Measurements from ENCODE around the gene TENT5C. TPM values are rescaled to one million over a fixed set of nuclear protein-coding genes. Genes with fewer than 3 reads are reported as not detected.

The TENT5C gene
- total RNA-seq, 4 donors from 2014 or later: 0.27 to 2.8 (median 1.3) TPM

DNA sequence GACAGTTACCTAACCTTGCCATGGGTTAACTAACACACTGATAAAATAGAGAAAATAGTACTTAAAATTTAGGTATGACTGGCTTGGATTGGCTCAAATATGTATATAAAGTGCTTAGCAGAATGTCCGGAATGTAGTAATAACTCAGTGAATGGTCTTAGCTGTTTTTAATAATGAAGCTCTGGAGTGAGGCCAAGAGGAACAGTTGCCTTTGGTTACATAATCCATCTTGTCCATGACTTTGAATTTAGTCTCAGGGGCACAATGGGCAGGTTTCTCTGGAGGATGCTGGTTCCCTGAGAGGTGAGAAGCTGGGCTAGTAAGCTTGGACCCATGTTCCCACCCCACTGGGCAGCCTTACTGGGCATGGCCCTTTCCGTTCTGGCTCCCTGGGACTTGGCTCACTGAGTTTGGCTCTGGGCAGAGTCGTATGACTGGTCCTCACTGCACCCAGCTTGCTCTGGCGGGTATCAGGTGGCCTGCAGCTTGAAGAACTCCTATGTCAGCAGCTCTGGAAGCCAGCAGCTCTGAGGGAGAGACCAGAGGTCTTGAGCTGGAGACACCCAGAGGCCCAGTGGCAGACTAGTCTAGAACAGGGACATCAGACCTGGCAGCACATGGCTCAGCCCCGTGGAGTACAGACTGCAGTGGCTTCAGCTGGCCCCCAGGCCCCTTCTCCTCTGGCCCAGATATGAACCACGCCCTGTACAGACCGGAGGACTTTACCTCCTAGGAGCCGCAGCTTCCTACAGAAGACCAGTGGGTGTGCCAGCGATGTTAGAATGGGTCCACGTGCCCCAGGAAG is 40.4 kb downstream of the TENT5C start:
- no peak for DNase-seq

DNA sequence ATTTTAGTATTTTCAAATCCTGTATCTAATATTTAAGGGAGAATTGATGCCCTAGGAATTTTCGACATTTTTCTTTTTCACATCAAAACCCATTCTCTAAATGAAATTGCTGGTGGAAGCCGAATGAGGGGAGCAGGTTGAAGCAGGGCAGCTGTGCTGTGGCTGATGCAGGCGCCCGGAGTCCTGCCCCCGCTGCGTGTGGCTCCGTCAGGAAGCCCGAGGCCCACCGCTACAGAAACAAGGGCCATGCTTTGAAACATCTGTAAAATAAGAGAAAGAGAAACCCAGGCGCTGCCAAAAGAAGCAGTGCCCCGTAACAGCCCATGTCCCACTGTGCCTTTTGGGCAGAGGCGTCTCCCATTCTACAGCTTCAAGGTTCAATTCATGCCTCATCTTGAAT is 41.1 kb downstream of the TENT5C start:
- Histone ChIP-seq H3K4me1 (no peaks in the 10 kb centered on the region), H3K36me3 (no peaks in the 10 kb centered on the region), H3K27ac (no peak overlapping the region), H3K9me3 (no peaks in the 10 kb centered on the region), H3K27me3 (peaks cover 0 to 6% (median 0%) of the 10 kb centered on the region in 4 donors), H3K4me3 (no peak overlapping the region)
- TF ChIP-seq, protein P1, sequence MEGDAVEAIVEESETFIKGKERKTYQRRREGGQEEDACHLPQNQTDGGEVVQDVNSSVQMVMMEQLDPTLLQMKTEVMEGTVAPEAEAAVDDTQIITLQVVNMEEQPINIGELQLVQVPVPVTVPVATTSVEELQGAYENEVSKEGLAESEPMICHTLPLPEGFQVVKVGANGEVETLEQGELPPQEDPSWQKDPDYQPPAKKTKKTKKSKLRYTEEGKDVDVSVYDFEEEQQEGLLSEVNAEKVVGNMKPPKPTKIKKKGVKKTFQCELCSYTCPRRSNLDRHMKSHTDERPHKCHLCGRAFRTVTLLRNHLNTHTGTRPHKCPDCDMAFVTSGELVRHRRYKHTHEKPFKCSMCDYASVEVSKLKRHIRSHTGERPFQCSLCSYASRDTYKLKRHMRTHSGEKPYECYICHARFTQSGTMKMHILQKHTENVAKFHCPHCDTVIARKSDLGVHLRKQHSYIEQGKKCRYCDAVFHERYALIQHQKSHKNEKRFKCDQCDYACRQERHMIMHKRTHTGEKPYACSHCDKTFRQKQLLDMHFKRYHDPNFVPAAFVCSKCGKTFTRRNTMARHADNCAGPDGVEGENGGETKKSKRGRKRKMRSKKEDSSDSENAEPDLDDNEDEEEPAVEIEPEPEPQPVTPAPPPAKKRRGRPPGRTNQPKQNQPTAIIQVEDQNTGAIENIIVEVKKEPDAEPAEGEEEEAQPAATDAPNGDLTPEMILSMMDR (IDR thresholded peaks at IDR 0.05): no peak
- TF ChIP-seq POLR2A (IDR thresholded peaks at IDR 0.05): no peak
- intact Hi-C loops (cut with DNase I): no loop called here
- no peak for DNase-seq
- WGBS, 2 donors: 88 to 93% methylated on average over 12 of the region's 12 CpGs

More for the DNA sequence above, 40.4 kb downstream of the TENT5C start:
- TF ChIP-seq, protein P1 (IDR thresholded peaks at IDR 0.05): no peak
- TF ChIP-seq POLR2A (IDR thresholded peaks at IDR 0.05): no peak
- no peak overlapping the region for H3K27ac ChIP-seq
- intact Hi-C loops (cut with DNase I): no loop called here
- H3K36me3 ChIP-seq: no peaks in the 10 kb centered on the region
- H3K4me1 ChIP-seq: no peaks in the 10 kb centered on the region
- H3K9me3 ChIP-seq: no peaks in the 10 kb centered on the region
- H3K27me3 ChIP-seq: peaks cover 0 to 6% (median 0%) of the 10 kb centered on the region in 4 donors
- WGBS, 2 donors: 60 to 96% methylated on average over 2 to 4 of the region's 10 CpGs
- H3K4me3 ChIP-seq: no peak overlapping the region

DNA sequence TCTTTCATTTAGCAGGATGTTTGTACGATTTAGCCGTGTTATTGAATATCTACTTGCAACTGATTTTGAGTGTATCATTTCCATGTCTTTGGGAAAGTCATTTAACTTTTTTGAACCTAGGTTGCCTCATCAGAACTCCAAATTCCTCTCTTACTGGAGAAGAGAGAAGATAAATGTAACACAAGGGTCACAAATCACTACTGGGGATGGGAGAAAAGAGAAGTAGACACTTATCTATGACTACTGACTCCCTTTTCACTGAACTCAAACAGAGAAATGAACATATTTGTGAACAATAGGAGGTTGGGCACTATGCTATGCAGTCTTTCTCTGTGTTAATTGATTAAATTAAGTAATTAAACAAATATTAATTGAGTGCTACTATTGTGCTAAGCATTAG is 42.2 kb downstream of the TENT5C start:
- TF ChIP-seq, protein P1 (IDR thresholded peaks at IDR 0.05): no peak
- no peak for TF ChIP-seq POLR2A (IDR thresholded peaks at IDR 0.05)
- H3K27ac ChIP-seq: no peak overlapping the region
- intact Hi-C loops (cut with DNase I): no loop called here
- whole genome bisulfite sequencing, 2 donors: 38 to 83% methylated on average over 2 of the region's 2 CpGs
- H3K4me1 ChIP-seq: peaks cover 0 to 1% (median 0%) of the 10 kb centered on the region in 3 donors
- H3K27me3 ChIP-seq: peaks cover 0 to 1% (median 0%) of the 10 kb centered on the region in 4 donors
- H3K9me3 ChIP-seq: no peaks in the 10 kb centered on the region
- DNase-seq: no peak
- H3K4me3 ChIP-seq: no peak overlapping the region
- H3K36me3 ChIP-seq: no peaks in the 10 kb centered on the region

DNA sequence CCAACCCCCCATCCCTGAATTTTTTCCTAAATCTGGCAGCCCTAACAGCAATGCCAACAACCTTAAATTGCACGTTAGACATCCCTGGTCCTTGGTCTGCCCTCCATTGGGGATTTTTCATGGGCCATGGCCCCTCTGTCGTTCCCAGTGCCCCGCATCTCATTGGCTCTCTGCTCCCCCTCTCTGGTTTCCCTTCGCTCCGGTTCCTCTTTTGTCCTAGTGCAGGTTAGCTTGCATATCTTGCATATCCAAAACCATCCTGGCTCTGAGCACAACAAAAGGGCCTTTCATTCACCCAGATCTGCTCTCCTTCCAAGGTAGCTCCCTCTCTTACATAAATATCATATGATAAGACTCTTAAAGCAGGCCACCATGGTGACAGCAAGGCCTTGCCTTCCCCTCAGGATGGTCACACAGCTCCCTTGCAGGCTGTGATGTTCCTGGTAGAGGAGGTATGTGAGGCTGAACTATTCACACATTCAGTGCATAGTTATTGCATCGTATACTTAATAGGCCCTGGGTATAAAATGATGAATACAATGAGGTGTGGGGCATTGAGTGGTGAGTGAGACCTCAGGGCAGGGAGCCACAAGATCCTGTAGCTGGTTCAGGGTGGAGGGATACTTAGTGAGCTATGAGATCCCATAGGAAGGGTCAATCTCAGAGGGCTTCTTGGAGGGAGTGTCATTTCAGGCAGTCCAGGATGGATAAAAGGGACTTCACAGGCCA is 45.2 kb downstream of the TENT5C start:
- Histone ChIP-seq H3K4me3 (no peak overlapping the region), H3K27ac (no peak overlapping the region), H3K36me3 (no peaks in the 10 kb centered on the region), H3K4me1 (peaks cover 0 to 31% (median 15%) of the 10 kb centered on the region in 3 donors), H3K9me3 (no peaks in the 10 kb centered on the region), H3K27me3 (no peaks in the 10 kb centered on the region)
- 85 to 91% methylated on average over 5 to 6 of the region's 6 CpGs for WGBS, 2 donors
- DNase-seq: no peak
- TF ChIP-seq, protein P1 (IDR thresholded peaks at IDR 0.05): no peak
- TF ChIP-seq POLR2A (IDR thresholded peaks at IDR 0.05): no peak
- intact Hi-C loops (cut with DNase I): no loop called here

DNA sequence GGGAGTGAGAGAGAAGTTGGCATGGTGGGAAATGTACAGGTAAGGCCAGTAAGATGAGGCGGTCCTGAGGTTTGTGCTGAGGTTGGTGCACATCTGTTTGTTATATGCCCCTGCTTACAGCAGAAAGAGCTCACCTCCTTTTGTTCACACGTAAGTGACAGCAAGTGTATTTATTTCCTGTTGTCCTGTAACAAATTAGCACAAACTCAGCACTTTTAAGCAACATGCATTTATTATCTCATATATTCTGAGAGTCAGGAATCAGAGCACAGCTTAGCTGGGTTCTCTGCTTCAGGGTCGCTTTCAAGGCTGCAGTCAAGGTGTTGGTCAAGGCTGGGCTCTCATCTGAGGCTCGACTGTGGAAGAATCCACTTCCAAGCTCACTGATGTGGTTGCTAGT is 45.8 kb downstream of the TENT5C start:
- Histone ChIP-seq H3K4me3 (no peak overlapping the region), H3K27me3 (no peaks in the 10 kb centered on the region), H3K9me3 (no peaks in the 10 kb centered on the region), H3K4me1 (peaks cover 0 to 37% (median 15%) of the 10 kb centered on the region in 3 donors), H3K36me3 (no peaks in the 10 kb centered on the region), H3K27ac (no peak overlapping the region)
- 85 to 93% methylated on average over 3 to 4 of the region's 4 CpGs for WGBS, 2 donors
- no peak for DNase-seq
- TF ChIP-seq POLR2A (IDR thresholded peaks at IDR 0.05): no peak
- TF ChIP-seq, protein P1 (IDR thresholded peaks at IDR 0.05): no peak
- intact Hi-C loops (cut with DNase I): no loop called here
